HFFc6 (cell line): ENCODE results near the gene POFUT2. TPM values are rescaled to one million over a fixed set of nuclear protein-coding genes. Genes with fewer than 3 reads are reported as not detected.
"Not testable (repeated sequence)": the region's sequence is repeated elsewhere in the genome, so short reads cannot be mapped to it uniquely, and the experiment has no call there.

Source experiments
- DNase-seq: peaks from one replicate; pipeline ENCODE4 v3.0.0-alpha.2; 2018
- H3K27ac Mint-ChIP-seq: 2 replicates; pipeline ENCODE4 v1.8.0; 2020; ENCODE audit warnings: mild to moderate bottlenecking, mixed read lengths
- H3K27me3 Mint-ChIP-seq: 2 replicates; pipeline ENCODE4 v1.8.0; 2021; ENCODE audit warnings: mild to moderate bottlenecking, moderate library complexity, mixed read lengths; ENCODE audit not compliant: insufficient read depth
- H3K36me3 Mint-ChIP-seq: 2 replicates; pipeline ENCODE4 v1.8.0; 2021; ENCODE audit warnings: low read depth, mixed read lengths
- H3K4me1 Mint-ChIP-seq: 2 replicates; pipeline ENCODE4 v1.8.0; 2020; ENCODE audit warnings: low read depth, mixed read lengths
- H3K4me3 Mint-ChIP-seq: 2 replicates; pipeline ENCODE4 v1.8.0; 2020; ENCODE audit warnings: mild to moderate bottlenecking, moderate library complexity, mixed read lengths
- H3K9me3 Mint-ChIP-seq: 2 replicates; pipeline ENCODE4 v1.8.0; 2020; ENCODE audit warnings: mild to moderate bottlenecking, mixed read lengths
- CTCF ChIP-seq: fragments of 200-600 bp; sonication (generic); IDR thresholded peaks from 2 replicates; pipeline ENCODE4 v1.5.0; 2021; ENCODE audit warnings: antibody characterized with exemption, mild to moderate bottlenecking
- total RNA-seq, 6 experiments: library from RNA; stranded (reverse); fragmentation: NEBNext Ultra II Directional; extraction: Animal tissue kit (Norgen Biotek cat#: 25700); gene quantifications; 2 replicates in 1 of 6; 3 replicates in 5 of 6; pipeline ENCODE4 v1.2.3, GENCODE V29; 2021

POFUT2 gene
- total RNA-seq, 6 experiments from 2014 or later, result 78.2 to 112 (median 80.3) TPM

- peaks cover 5% of the 10 kb centered on the region; the same call in 1 of the 2 replicates for H3K9me3 Mint-ChIP-seq
- peaks cover 38% of the 10 kb centered on the region for H3K4me1 Mint-ChIP-seq
- peak overlapping the region; percentile 71 for H3K4me3 Mint-ChIP-seq
- H3K36me3 Mint-ChIP-seq, result peaks cover 11% of the 10 kb centered on the region; the same call in 1 of the 2 replicates
- DNase-seq, result peak; percentile 51
- no peak for TF ChIP-seq CTCF
- peak overlapping the region; percentile 91 for H3K27ac Mint-ChIP-seq
- H3K27me3 Mint-ChIP-seq, result peaks cover 5% of the 10 kb centered on the region
These were observed 31.1 kb upstream of the POFUT2 start for GRCh38 chr21:45318556-45319404.

GRCh38 chr21:45318146-45318555, 30.5 kb upstream of the POFUT2 start:
- Mint-ChIP-seq H3K27me3 (peaks cover 5% of the 10 kb centered on the region), H3K27ac (peak overlapping the region; percentile 92; the same call in 1 of the 2 replicates), H3K36me3 (peaks cover 11% of the 10 kb centered on the region; the same call in 1 of the 2 replicates), H3K9me3 (peaks cover 5% of the 10 kb centered on the region; the same call in 1 of the 2 replicates), H3K4me3 (no peak overlapping the region; the same call in 1 of the 2 replicates), H3K4me1 (peaks cover 38% of the 10 kb centered on the region)
- TF ChIP-seq CTCF, result no peak
- DNase-seq, result no peak

GRCh38 chr21:45317398-45318145, 29.9 kb upstream of the POFUT2 start:
- Mint-ChIP-seq H3K36me3 (peaks cover 13% of the 10 kb centered on the region), H3K27me3 (peaks cover 5% of the 10 kb centered on the region), H3K4me3 (peak overlapping the region; percentile 57; the same call in 1 of the 2 replicates), H3K27ac (peak overlapping the region; percentile 92), H3K9me3 (peaks cover 5% of the 10 kb centered on the region; the same call in 1 of the 2 replicates), H3K4me1 (peaks cover 35% of the 10 kb centered on the region)
- no peak for TF ChIP-seq CTCF
- peak; percentile 46 for DNase-seq

GRCh38 chr21:45316871-45317397, 29.2 kb upstream of the POFUT2 start:
- DNase-seq, result no peak
- no peak overlapping the region for H3K27ac Mint-ChIP-seq

GRCh38 chr21:45315676-45316470, 28.2 kb upstream of the POFUT2 start:
- peaks cover 27% of the 10 kb centered on the region for H3K36me3 Mint-ChIP-seq
- not testable (repeated sequence) for H3K27ac Mint-ChIP-seq

More at GRCh38 chr21:45316871-45317397, 29.2 kb upstream of the POFUT2 start:
- peaks cover 35% of the 10 kb centered on the region for H3K4me1 Mint-ChIP-seq
- TF ChIP-seq CTCF, result no peak
- H3K4me3 Mint-ChIP-seq, result no peak overlapping the region
- peaks cover 19% of the 10 kb centered on the region for H3K36me3 Mint-ChIP-seq
- H3K9me3 Mint-ChIP-seq, result peaks cover 10% of the 10 kb centered on the region
- H3K27me3 Mint-ChIP-seq, result peaks cover 5% of the 10 kb centered on the region

More at GRCh38 chr21:45315676-45316470, 28.2 kb upstream of the POFUT2 start:
- Mint-ChIP-seq H3K9me3 (peaks cover 10% of the 10 kb centered on the region), H3K4me1 (peaks cover 40% of the 10 kb centered on the region)
- H3K4me3 Mint-ChIP-seq, DNase-seq, H3K27me3 Mint-ChIP-seq: not testable (repeated sequence)
